GM12878 (cell line): ENCODE data around the gene MAPK8. TPM values are rescaled to one million over a fixed set of nuclear protein-coding genes. Genes with fewer than 3 reads are reported as not detected.

Experiments used
- ATAC-seq: fragments of 200-7000 bp; cut with Tn5 transposase; 3 replicates; pipeline ENCODE4 v1.9.1; 2020; ENCODE audit warnings: mild to moderate bottlenecking, moderate library complexity
- BruUV-seq: library from RNA; stranded (reverse); fragments of 400-500 nt; replicated peaks from 2 replicates; lab custom pipeline; 2021; lab: Mats Ljungman, UMichigan
- CTCF ChIA-PET: fragments of 300-600 bp; sonication (Branson Sonifier 250); formaldehyde crosslinking; extraction: SDS; loops from one replicate; lab custom pipeline; 2021; ENCODE audit warnings: inconsistent platforms; lab: Yijun Ruan, JAX
- POLR2A ChIA-PET: fragments of 350-600 bp; formaldehyde crosslinking; extraction: SDS; loops from one replicate; lab custom pipeline; 2021; ENCODE audit warnings: inconsistent platforms; lab: Charles Lee
- RAD21 ChIA-PET: fragments of 300-600 bp; sonication (Branson Sonifier 250); formaldehyde crosslinking; loops from one replicate; lab custom pipeline; 2023; ENCODE audit warnings: antibody characterized with exemption; ENCODE audit not compliant: unreplicated experiment; lab: Charles Lee
- SMC1A ChIA-PET: fragments of 300-600 bp; sonication (Branson Sonifier 250); formaldehyde crosslinking; loops from one replicate; lab custom pipeline; 2023; ENCODE audit not compliant: unreplicated experiment, uncharacterized antibody; lab: Charles Lee
- DNase-seq: peaks from one replicate; pipeline ENCODE4 v3.0.0-alpha.2; 2011; ENCODE audit warnings: low read depth, low spot score
- FAIRE-seq: peaks from 3 replicates; lab custom pipeline; 2011; peaks lifted over from hg19 to GRCh38; lab: Jason Lieb, UNC
- H2AFZ ChIP-seq: 2 replicates; pipeline ENCODE4 v1.6.0; 2011; ENCODE audit warnings: low read depth, low read length, control low read depth; ENCODE audit not compliant: control insufficient read depth
- H3K27ac ChIP-seq: 2 replicates; pipeline ENCODE4 v1.5.1; 2011; ENCODE audit warnings: control low read depth; ENCODE audit not compliant: control insufficient read depth, insufficient read depth
- H3K27me3 ChIP-seq, 2 experiments: replicated peaks in 1 of 2; 2 replicates each; pipeline versions ENCODE4 v1.6.0 to v1.6.1; 2011; ENCODE audit warnings: low read length in 1 of 2; ENCODE audit not compliant: control insufficient read depth in 2 of 2, insufficient read depth in 2 of 2
- H3K36me3 ChIP-seq, 2 experiments: 2 replicates each; pipeline ENCODE4 v1.5.1; 2011; ENCODE audit warnings: low read length in 1 of 2; ENCODE audit not compliant: control insufficient read depth in 2 of 2, insufficient read depth in 2 of 2
- H3K4me1 ChIP-seq: 2 replicates; pipeline ENCODE4 v1.6.1; 2011; ENCODE audit warnings: mild to moderate bottlenecking, low read length, moderate library complexity, mixed read lengths; ENCODE audit not compliant: control insufficient read depth, insufficient read depth
- H3K4me2 ChIP-seq: 2 replicates; pipeline ENCODE4 v1.6.0; 2011; ENCODE audit warnings: control low read depth; ENCODE audit not compliant: control insufficient read depth, insufficient read depth
- H3K4me3 ChIP-seq: fragments of 200-600 bp; sonication (generic); 2 replicates; pipeline ENCODE4 v1.5.1; 2016
- H3K79me2 ChIP-seq: 2 replicates; pipeline ENCODE4 v1.6.0; 2011; ENCODE audit warnings: low read length; ENCODE audit not compliant: control insufficient read depth, insufficient read depth
- H3K9ac ChIP-seq: 2 replicates; pipeline ENCODE4 v1.8.0; 2011; ENCODE audit warnings: low read length, control low read depth, mixed read lengths; ENCODE audit not compliant: control insufficient read depth, insufficient read depth
- H3K9me3 ChIP-seq: replicated peaks from 3 replicates; pipeline ENCODE4 v1.5.1; 2011; ENCODE audit warnings: mild to moderate bottlenecking, low read length; ENCODE audit not compliant: control insufficient read depth, insufficient read depth
- H4K20me1 ChIP-seq: 2 replicates; pipeline ENCODE4 v1.6.0; 2011; ENCODE audit not compliant: control insufficient read depth, insufficient read depth
- BACH1 ChIP-seq: fragments of 450-650 bp; IDR thresholded peaks from 2 replicates; pipeline ENCODE4 v1.6.1; 2017; ENCODE audit warnings: mild to moderate bottlenecking, borderline replicate concordance
- BMI1 ChIP-seq: fragments of 450-650 bp; IDR thresholded peaks from 2 replicates; pipeline ENCODE4 v1.6.1; 2016; ENCODE audit warnings: mild to moderate bottlenecking, moderate library complexity, borderline replicate concordance
- BRCA1 ChIP-seq: IDR thresholded peaks from 2 replicates; pipeline ENCODE4 v1.6.1; 2011; ENCODE audit warnings: low read depth, low read length, improper control_type of control experiment
- DPF2 ChIP-seq: fragments of 450-650 bp; IDR thresholded peaks from 2 replicates; pipeline ENCODE4 v1.6.1; 2017; ENCODE audit warnings: mild to moderate bottlenecking
- FOXK2 ChIP-seq: fragments of 450-650 bp; IDR thresholded peaks from 2 replicates; pipeline ENCODE4 v1.6.1; 2017; ENCODE audit warnings: mild to moderate bottlenecking, moderate library complexity
- IKZF1 ChIP-seq: fragments of 450-650 bp; conservative IDR thresholded peaks from 2 replicates; pipeline ENCODE4 v1.6.1; 2017; ENCODE audit warnings: antibody characterized with exemption, mild to moderate bottlenecking
- MYC ChIP-seq: IDR thresholded peaks from 2 replicates; pipeline ENCODE4 v1.6.1; 2011; ENCODE audit warnings: mild to moderate bottlenecking, low read length, moderate library complexity, inconsistent platforms; ENCODE audit not compliant: insufficient read depth, insufficient replicate concordance, insufficient read length, severe bottlenecking
- NFYB ChIP-seq: IDR thresholded peaks from 2 replicates; pipeline ENCODE4 v1.6.1; 2011; ENCODE audit warnings: low read depth, mild to moderate bottlenecking, low read length, improper control_type of control experiment, moderate library complexity; ENCODE audit not compliant: insufficient read depth
- RB1 ChIP-seq: fragments of 450-650 bp; formaldehyde crosslinking; IDR thresholded peaks from 2 replicates; pipeline ENCODE4 v1.6.1; 2017; ENCODE audit warnings: mild to moderate bottlenecking, borderline replicate concordance
- RUNX3 ChIP-seq: IDR thresholded peaks from 2 replicates; pipeline ENCODE4 v1.6.1; 2012; ENCODE audit warnings: low read length, inconsistent platforms
- SREBF1 ChIP-seq: IDR thresholded peaks from 2 replicates; pipeline ENCODE4 v1.6.1; 2012; ENCODE audit warnings: mild to moderate bottlenecking, low read length
- STAT3 ChIP-seq: IDR thresholded peaks from 2 replicates; pipeline ENCODE4 v1.6.1; 2011; ENCODE audit warnings: low read depth, low read length, improper control_type of control experiment
- TCF12 ChIP-seq: IDR thresholded peaks from 2 replicates; pipeline ENCODE4 v1.6.1; 2011; ENCODE audit warnings: low read depth, mild to moderate bottlenecking, low read length
- ZZZ3 ChIP-seq: IDR thresholded peaks from 2 replicates; pipeline ENCODE4 v1.6.1; 2011; ENCODE audit warnings: low read depth; ENCODE audit not compliant: control insufficient read depth, insufficient read length
- WGBS: methylation state at CpG from one replicate; pipeline ENCODE4 v1.1.6; 2016; ENCODE audit warnings: low lambda C conversion rate; ENCODE audit not compliant: insufficient replicate concordance, insufficient coverage; ENCODE audit errors: missing lambda C conversion rate; 5-methylcytosine and 5-hydroxymethylcytosine counted together
- in situ Hi-C: fragments of 300-500 bp; cut with MboI; formaldehyde crosslinking; loops from 9 replicates; pipeline ENCODE4 v1.14.3; 2018; ENCODE audit warnings: mixed read lengths
- intact Hi-C: fragments of 100-400 bp; cut with micrococcal nuclease; formaldehyde crosslinking; loops from one replicate; pipeline ENCODE4 v1.14.2; 2022; ENCODE audit not compliant: unreplicated experiment
- polyA plus RNA-seq, 11 experiments: library from polyadenylated mRNA; depleted of rRNA in 4 of 11; unstranded in 6 of 11; stranded (reverse) in 5 of 11; fragments of >200 nt; fragmentation: Nextera tagmentation in 4 of 11; fragmentation: Illumina TruSeq in 1 of 11; extraction: Ambion mirVana in 4 of 11; extraction: Trizol in 1 of 11; gene quantifications; 1 replicate in 1 of 11; 2 replicates in 10 of 11; pipeline versions ENCODE4 v1.2.1 to v1.2.3, GENCODE V29; 2011 to 2016; ENCODE audit warnings: inconsistent platforms in 2 of 11, missing spikeins in 2 of 11, low read depth in 1 of 11
- total RNA-seq, 4 experiments: library from RNA; depleted of rRNA in 3 of 4; stranded (reverse); fragments of >200 nt in 3 of 4; fragmentation: Illumina TruSeq in 1 of 4; extraction: Trizol in 1 of 4; gene quantifications; 2 replicates each; pipeline versions ENCODE4 v1.2.1 to v1.2.3, GENCODE V29; 2013 to 2021
- TF ChIP-seq, protein P1 (sequence below): fragments of 450-650 bp; IDR thresholded peaks from 2 replicates; pipeline ENCODE4 v1.6.1; 2018; ENCODE audit warnings: mild to moderate bottlenecking, low read depth, moderate library complexity; ENCODE audit not compliant: partially characterized antibody
- TF ChIP-seq, protein P2 (sequence below): fragments of 450-650 bp; IDR thresholded peaks from 2 replicates; pipeline ENCODE4 v1.6.1; 2016; ENCODE audit warnings: mild to moderate bottlenecking
- TF ChIP-seq, protein P3 (sequence below): fragments of 450-650 bp; formaldehyde crosslinking; IDR thresholded peaks from 2 replicates; pipeline ENCODE4 v1.4.0; 2022; ENCODE audit warnings: mild to moderate bottlenecking, moderate library complexity

MAPK8 gene
- total and polyA plus RNA-seq, 10 of the 15 experiments (the other 5 are each of a cell fraction or from before 2014, with no cell fraction given): 3.9 to 102 (median 40.0) TPM

DNA sequence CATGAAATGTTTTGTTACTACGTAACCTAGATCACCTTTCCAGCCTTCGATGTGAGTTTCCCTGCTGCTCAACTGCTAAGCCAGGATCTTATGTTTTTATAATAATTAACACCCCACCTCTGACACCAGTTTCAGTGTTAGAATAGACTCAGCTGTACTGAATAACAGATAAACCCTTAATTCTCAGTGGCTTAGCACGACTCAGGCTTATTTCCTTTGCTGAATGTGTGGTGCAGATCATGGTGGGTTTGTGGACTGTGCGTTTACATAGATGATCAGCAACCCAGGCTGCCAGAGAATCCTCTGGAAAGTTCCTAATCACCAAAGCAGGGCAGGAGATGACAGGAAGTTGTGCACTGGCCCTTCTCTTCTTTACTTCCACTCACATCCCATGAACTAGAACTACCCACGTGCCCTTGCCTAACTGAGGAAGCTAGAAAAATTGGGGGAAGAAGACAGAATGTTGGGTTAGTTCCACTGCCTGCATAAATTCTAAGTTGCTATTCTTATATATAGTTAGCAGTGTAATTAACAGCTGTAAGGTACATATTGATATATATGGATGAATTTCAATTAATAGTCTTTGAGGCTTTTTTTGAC lies 111.8 kb downstream of the MAPK8 start (continued):
- TF ChIP-seq, protein P1, sequence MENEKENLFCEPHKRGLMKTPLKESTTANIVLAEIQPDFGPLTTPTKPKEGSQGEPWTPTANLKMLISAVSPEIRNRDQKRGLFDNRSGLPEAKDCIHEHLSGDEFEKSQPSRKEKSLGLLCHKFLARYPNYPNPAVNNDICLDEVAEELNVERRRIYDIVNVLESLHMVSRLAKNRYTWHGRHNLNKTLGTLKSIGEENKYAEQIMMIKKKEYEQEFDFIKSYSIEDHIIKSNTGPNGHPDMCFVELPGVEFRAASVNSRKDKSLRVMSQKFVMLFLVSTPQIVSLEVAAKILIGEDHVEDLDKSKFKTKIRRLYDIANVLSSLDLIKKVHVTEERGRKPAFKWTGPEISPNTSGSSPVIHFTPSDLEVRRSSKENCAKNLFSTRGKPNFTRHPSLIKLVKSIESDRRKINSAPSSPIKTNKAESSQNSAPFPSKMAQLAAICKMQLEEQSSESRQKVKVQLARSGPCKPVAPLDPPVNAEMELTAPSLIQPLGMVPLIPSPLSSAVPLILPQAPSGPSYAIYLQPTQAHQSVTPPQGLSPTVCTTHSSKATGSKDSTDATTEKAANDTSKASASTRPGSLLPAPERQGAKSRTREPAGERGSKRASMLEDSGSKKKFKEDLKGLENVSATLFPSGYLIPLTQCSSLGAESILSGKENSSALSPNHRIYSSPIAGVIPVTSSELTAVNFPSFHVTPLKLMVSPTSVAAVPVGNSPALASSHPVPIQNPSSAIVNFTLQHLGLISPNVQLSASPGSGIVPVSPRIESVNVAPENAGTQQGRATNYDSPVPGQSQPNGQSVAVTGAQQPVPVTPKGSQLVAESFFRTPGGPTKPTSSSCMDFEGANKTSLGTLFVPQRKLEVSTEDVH: no peak

DNA sequence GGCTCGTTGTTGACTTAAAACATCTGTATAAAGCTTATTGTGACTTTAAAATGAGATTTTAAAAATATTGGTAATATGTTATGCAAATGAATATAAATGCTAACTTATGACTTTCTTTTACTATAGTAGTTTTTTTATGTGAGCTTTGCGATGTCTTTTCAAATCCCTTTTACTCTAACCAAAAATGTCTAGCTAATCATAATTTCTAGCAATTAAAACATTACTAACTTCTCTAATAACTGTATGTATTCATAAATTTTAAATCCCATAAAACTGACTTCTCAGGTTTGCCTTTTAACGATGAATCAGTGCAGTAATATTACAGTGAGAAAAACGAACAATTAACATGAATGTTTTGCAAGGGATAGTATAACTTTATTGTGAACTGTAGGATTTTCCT lies 113.2 kb downstream of the MAPK8 start:
- no peak overlapping the region for H3K4me3 ChIP-seq
- no peak overlapping the region for H3K9ac ChIP-seq
- ChIA-PET SMC1A (interaction anchor here (1.0 kb wide), 1 partner anchor 28 kb away, joined by 4 read pairs; no protein-coding TSS in a partner anchor), CTCF (interaction anchor here (0.6 to 1.7 kb wide), 2 partner anchors 13 to 238 kb away, joined by 3 to 7 read pairs; no protein-coding TSS in a partner anchor), POLR2A (no interaction called here), RAD21 (no interaction called here)
- DNase-seq: no peak
- BruUV-seq: no TSS peak
- H3K27me3 ChIP-seq: no peaks in the 10 kb centered on the region
- FAIRE-seq: no peak
- no peak overlapping the region for H3K4me2 ChIP-seq
- H3K36me3 ChIP-seq: peaks cover 0 to 3% of the 10 kb centered on the region in 2 experiments; a peak in 1 of 4 replicates
- no peak overlapping the region for H3K27ac ChIP-seq
- no peaks in the 10 kb centered on the region; the same call in 2 of the 3 replicates for H3K9me3 ChIP-seq
- no peaks in the 10 kb centered on the region for H4K20me1 ChIP-seq
- no peak overlapping the region for H2AFZ ChIP-seq
- no peak for ATAC-seq
- H3K4me1 ChIP-seq: no peaks in the 10 kb centered on the region
- 97% methylated on average over 4 of the region's 4 CpGs for WGBS
- TF ChIP-seq BACH1 (no peak), IKZF1 (no peak), TCF12 (no peak), NFYB (no peak), ZZZ3 (no peak), FOXK2 (no peak), DPF2 (no peak), BRCA1 (no peak), RUNX3 (no peak), RB1 (no peak), MYC (no peak), SREBF1 (no peak), BMI1 (no peak), STAT3 (no peak)
- TF ChIP-seq, protein P2, sequence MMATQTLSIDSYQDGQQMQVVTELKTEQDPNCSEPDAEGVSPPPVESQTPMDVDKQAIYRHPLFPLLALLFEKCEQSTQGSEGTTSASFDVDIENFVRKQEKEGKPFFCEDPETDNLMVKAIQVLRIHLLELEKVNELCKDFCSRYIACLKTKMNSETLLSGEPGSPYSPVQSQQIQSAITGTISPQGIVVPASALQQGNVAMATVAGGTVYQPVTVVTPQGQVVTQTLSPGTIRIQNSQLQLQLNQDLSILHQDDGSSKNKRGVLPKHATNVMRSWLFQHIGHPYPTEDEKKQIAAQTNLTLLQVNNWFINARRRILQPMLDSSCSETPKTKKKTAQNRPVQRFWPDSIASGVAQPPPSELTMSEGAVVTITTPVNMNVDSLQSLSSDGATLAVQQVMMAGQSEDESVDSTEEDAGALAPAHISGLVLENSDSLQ: no peak
- TF ChIP-seq, protein P3, sequence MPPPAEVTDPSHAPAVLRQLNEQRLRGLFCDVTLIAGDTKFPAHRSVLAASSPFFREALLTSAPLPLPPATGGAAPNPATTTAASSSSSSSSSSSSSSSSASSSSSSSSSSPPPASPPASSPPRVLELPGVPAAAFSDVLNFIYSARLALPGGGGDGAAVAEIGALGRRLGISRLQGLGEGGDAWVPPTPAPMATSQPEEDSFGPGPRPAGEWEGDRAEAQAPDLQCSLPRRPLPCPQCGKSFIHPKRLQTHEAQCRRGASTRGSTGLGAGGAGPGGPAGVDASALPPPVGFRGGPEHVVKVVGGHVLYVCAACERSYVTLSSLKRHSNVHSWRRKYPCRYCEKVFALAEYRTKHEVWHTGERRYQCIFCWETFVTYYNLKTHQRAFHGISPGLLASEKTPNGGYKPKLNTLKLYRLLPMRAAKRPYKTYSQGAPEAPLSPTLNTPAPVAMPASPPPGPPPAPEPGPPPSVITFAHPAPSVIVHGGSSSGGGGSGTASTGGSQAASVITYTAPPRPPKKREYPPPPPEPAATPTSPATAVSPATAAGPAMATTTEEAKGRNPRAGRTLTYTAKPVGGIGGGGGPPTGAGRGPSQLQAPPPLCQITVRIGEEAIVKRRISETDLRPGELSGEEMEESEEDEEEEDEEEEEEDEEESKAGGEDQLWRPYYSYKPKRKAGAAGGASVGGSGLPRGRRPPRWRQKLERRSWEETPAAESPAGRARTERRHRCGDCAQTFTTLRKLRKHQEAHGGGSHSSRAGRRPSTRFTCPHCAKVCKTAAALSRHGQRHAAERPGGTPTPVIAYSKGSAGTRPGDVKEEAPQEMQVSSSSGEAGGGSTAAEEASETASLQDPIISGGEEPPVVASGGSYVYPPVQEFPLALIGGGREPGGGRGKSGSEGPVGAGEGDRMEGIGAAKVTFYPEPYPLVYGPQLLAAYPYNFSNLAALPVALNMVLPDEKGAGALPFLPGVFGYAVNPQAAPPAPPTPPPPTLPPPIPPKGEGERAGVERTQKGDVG (CRISPR knock-in tag): no peak
- in situ Hi-C loops: no loop called here
- intact Hi-C loops: no loop called here
- no peaks in the 10 kb centered on the region for H3K79me2 ChIP-seq
